ENCODE data around the gene KIF5C. TPM values are rescaled to one million over a fixed set of nuclear protein-coding genes. Genes with fewer than 3 reads are reported as not detected.
"Not testable (repeated sequence)": the region's sequence is repeated elsewhere in the genome, so short reads cannot be mapped to it uniquely, and the experiment has no call there.

Gene KIF5C
- 10 to 100 TPM; 13.3 to 14.2 TPM for total RNA-seq

DNA sequence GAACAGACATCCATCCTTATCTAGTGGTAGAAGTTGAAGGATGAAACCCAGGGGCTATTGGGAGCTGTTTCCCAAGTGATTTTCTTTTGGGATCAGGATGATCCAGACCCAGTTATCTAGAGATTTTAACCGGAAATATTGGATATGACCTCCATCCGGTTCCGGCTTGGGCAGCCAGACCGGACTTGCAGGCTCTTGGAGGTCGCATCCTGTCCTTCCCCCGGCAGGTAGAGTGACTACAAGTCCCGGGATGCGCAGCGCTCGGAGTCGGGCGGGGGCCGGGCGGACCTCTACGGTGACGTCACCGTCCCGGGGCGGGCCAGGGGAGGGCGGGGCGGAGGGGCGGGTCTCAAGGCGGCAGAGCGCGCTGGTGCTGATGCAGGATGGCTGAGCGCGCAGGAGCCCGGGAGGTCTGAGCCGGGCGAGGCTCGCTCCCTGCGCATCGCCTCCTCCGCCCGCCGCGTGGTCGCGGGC is at the start of gene KIF5C:
Gene KIF5C, plus strand, starts transcription at position 360 of the 474 bp plus-strand sequence. CDS start 391 bp downstream, outside the sequence.
- peak within 1 kb of the TSS; percentile 66 for H3K27ac Mint-ChIP-seq
- H3K4me3 Mint-ChIP-seq, result peak within 1 kb of the TSS; percentile 87
- POLR2A ChIA-PET, result no interaction called here
- DNase-seq (peak; percentile 88), ATAC-seq (ENCODE audit: low read depth) (peak; percentile 88)
- peaks cover 2% of the 10 kb centered on the region for H3K9me3 Mint-ChIP-seq
- H3K4me1 Mint-ChIP-seq, result peaks cover 11% of the 10 kb centered on the region
- peaks cover 3% of the 10 kb centered on the region for H3K36me3 Mint-ChIP-seq
- peaks cover 22% of the 10 kb centered on the region for H3K27me3 Mint-ChIP-seq

DNA sequence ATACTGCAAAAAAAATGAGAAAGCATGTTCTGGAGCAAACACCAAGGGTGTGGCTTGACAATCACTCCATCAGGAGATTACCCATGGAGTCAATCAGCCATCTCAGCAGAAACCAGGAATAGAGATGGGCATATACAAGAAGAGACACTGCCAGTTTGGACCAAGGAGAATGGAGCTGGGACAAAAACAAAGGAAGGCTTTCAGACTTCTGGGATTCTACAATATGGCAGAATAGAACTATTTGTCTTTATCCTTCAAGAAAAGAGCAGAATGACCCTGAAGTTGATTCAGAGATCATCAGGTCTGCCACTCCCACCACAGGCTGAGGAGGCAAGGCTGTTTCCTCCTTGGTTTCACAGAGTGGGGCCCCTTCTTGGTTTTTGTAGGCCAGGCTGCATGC is 48.2 kb upstream of the KIF5C start:
- Mint-ChIP-seq H3K27me3 (peaks cover 7% of the 10 kb centered on the region), H3K36me3 (no peaks in the 10 kb centered on the region), H3K4me3 (no peak overlapping the region), H3K27ac (no peak overlapping the region), H3K4me1 (peaks cover 1% of the 10 kb centered on the region), H3K9me3 (peaks cover 5% of the 10 kb centered on the region)
- ATAC-seq (ENCODE audit: low read depth) (no peak), DNase-seq (no peak)
- POLR2A ChIA-PET, result no interaction called here

DNA sequence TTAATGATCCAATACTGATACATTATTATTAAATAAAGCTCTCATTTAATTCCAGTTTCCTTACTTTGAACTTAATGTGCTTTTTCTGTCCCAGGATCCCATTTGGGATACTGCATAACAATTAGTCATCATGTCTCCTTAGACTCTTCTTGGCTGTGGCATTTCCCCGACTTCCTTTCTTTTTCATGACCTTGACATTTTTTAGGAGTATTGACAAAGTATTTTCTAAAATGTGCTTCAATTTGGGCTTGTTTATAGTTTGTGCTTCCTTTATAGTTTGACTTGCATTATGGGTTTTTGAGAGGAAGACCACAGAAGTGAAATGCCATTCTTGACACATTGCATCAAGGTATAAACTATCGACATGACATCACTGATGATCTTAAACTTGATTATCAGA is 46.1 kb upstream of the KIF5C start:
- DNase-seq (no peak), ATAC-seq (ENCODE audit: low read depth) (no peak)
- Mint-ChIP-seq H3K9me3 (peaks cover 5% of the 10 kb centered on the region), H3K4me1 (peaks cover 1% of the 10 kb centered on the region), H3K4me3 (no peak overlapping the region), H3K27me3 (peaks cover 8% of the 10 kb centered on the region), H3K27ac (no peak overlapping the region), H3K36me3 (no peaks in the 10 kb centered on the region)
- POLR2A ChIA-PET, result no interaction called here

DNA sequence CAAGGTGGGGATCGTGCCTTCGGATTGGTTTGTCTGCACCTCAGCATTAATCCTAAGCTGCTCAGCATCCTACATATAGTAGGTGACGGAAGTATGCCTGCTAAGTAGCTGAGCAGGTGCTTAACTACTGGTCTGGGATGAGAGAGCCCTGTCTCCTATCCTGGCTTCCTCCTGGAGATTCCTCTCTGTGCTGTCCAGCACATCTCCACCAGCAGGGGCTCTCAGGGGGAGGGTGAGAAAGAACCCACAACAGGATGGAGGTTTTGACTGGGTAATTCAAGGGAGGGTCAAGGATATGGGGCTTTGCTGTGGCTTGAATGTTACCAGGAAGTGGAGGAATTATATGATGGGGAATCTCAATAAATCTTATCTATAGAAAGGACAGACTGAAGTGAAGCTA is 45.4 kb upstream of the KIF5C start:
- Mint-ChIP-seq H3K4me3 (no peak overlapping the region), H3K27ac (no peak overlapping the region), H3K36me3 (no peaks in the 10 kb centered on the region), H3K27me3 (peaks cover 4% of the 10 kb centered on the region), H3K9me3 (peaks cover 5% of the 10 kb centered on the region), H3K4me1 (peaks cover 1% of the 10 kb centered on the region)
- ATAC-seq (ENCODE audit: low read depth) (no peak), DNase-seq (no peak)
- POLR2A ChIA-PET, result no interaction called here

DNA sequence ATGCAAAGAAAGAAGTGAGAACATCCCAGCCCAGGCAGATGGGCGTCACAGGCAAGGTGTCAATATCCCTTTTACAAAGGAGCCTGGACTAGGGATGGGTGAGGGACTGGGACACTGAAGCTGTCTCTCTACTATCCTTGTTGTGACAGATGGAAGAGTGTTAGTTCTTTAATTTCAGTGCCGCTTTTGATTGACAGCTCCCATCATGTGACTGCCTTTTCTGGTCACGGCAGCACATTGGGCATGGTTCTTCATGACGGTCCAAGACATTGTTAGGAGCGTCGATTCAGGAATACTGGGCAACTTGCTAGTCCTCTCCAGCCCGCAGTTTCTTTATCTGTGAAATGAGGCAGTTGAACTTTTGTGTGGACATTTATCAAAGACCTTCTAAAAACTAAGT is 42.4 kb upstream of the KIF5C start:
- H3K27me3 Mint-ChIP-seq, result peaks cover 8% of the 10 kb centered on the region
- no peak for DNase-seq
- H3K36me3 Mint-ChIP-seq, result no peaks in the 10 kb centered on the region
- peaks cover 6% of the 10 kb centered on the region for H3K9me3 Mint-ChIP-seq
- H3K4me3 Mint-ChIP-seq, result no peak overlapping the region
- ATAC-seq (ENCODE audit: low read depth), result no peak
- H3K27ac Mint-ChIP-seq, result no peak overlapping the region
- H3K4me1 Mint-ChIP-seq, result peaks cover 1% of the 10 kb centered on the region
- POLR2A ChIA-PET, result no interaction called here

DNA sequence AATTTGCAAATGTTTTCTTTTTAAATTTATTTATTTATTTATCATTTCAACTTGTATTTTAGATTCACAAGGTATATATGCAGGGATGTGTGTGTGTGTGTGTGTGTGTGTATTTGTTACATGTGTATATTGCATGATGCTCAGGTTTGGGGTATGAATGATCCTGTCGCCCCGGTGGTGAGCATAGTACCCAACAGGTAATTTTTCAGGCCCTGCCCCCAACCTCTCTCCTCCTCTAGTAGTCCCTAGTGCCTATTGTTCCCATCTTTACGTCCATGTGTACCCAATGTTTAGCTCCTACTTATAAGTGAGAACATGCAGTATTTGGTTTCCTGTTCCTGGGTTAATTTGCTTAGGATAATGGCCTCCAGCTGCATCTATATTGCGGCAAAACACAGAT is 33.0 kb upstream of the KIF5C start:
- POLR2A ChIA-PET, result no interaction called here
- no peaks in the 10 kb centered on the region for H3K4me1 Mint-ChIP-seq
- no peak overlapping the region for H3K27ac Mint-ChIP-seq
- no peak overlapping the region for H3K4me3 Mint-ChIP-seq
- DNase-seq, result no peak
- peaks cover 4% of the 10 kb centered on the region for H3K9me3 Mint-ChIP-seq
- ATAC-seq (ENCODE audit: low read depth), result no peak
- H3K36me3 Mint-ChIP-seq, result no peaks in the 10 kb centered on the region
- H3K27me3 Mint-ChIP-seq, result peaks cover 8% of the 10 kb centered on the region

DNA sequence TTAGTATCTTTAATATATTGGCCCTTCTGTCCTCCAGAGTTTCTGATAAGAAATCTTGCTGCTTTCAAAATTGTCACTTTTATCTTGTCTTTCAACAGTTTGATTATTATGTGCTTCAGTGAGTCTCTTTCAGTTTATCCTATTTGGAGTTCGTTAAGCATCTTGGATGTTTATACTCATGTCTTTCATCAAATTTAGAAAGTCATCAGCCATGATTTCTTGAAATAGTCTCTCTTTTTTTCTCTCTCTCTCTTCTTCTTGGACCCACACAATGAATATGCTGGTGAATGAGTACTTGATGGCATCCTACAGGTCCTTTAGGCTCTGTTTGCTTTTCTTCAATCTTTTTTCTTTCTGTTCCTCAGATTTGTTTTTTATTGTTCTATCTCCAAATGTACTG is 26.9 kb upstream of the KIF5C start:
- H3K27me3 Mint-ChIP-seq, result peaks cover 20% of the 10 kb centered on the region
- ATAC-seq (ENCODE audit: low read depth) (no peak), DNase-seq (no peak)
- H3K9me3 Mint-ChIP-seq, result peaks cover 10% of the 10 kb centered on the region
- POLR2A ChIA-PET, result no interaction called here
- no peaks in the 10 kb centered on the region for H3K4me1 Mint-ChIP-seq
- no peak overlapping the region for H3K27ac Mint-ChIP-seq
- no peak overlapping the region for H3K4me3 Mint-ChIP-seq
- peaks cover 3% of the 10 kb centered on the region for H3K36me3 Mint-ChIP-seq

DNA sequence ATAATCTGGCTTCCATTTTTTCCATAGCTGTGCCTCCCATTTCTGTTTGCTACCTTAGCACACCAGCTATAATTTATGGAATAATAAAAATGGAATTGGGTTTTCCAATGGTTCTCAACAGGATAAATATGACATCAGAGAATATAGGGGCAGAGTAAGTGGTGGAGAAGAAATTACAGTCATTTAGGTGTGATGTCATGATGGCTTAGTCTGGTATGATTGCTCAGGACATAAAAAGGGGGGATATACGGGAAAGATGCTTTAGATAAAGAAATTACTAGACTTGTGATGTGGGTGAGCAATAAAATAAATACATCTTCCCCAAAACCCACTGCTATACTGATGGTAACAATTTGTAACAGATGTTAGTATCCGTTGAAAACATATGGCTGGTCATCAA is 21.6 kb upstream of the KIF5C start:
- Mint-ChIP-seq H3K9me3 (peaks cover 1% of the 10 kb centered on the region), H3K4me3 (no peak overlapping the region), H3K36me3 (peaks cover under 1% of the 10 kb centered on the region), H3K27ac (no peak overlapping the region), H3K4me1 (no peaks in the 10 kb centered on the region), H3K27me3 (peaks cover 12% of the 10 kb centered on the region)
- DNase-seq (no peak), ATAC-seq (ENCODE audit: low read depth) (no peak)
- POLR2A ChIA-PET, result no interaction called here

DNA sequence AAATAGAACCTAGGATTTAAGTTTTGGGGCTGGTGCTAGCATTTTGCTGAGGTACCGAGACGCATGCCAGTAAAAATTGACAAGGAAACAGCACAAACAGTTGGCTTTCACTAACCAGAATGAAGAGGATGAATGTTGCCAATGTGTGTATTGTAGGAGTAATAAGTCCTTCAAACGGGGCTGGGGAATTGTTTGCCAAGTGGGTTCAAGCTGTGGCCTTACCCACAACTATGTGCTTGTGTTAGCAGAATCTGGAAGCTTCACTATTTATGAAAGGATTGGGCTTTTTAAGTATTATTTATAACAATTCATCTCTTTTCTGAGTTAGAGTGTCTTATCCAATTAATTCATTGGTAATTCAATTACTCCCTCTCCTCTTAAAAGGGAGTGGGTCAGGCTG is 15.0 kb upstream of the KIF5C start:
- Mint-ChIP-seq H3K4me3 (no peak overlapping the region), H3K9me3 (no peaks in the 10 kb centered on the region), H3K27me3 (peaks cover 8% of the 10 kb centered on the region), H3K36me3 (no peaks in the 10 kb centered on the region), H3K4me1 (no peaks in the 10 kb centered on the region), H3K27ac (no peak overlapping the region)
- ATAC-seq (ENCODE audit: low read depth) (no peak), DNase-seq (no peak)
- POLR2A ChIA-PET, result no interaction called here

DNA sequence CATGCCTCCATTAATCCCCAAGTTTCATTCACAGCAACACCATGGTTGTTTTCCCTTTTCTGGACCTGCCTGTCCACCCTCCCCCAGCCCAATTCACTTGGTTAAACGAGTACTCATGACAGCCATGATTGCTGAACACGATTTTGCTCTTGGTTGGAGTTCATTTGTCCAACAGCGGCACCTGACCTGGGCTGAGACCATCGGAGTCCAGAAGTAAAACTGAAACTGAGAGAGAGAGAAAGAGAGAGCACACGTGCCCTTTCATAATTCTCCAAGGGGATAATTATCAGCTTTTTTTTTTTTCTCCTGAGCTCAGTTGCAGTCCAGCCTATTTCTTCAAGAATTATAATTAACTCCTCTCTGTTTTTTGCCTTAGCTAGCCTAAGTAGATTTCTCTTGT is 13.7 kb upstream of the KIF5C start:
- POLR2A ChIA-PET, result no interaction called here
- H3K4me1 Mint-ChIP-seq, result no peaks in the 10 kb centered on the region
- no peak for DNase-seq
- no peak overlapping the region for H3K27ac Mint-ChIP-seq
- H3K36me3 Mint-ChIP-seq, result no peaks in the 10 kb centered on the region
- H3K27me3 Mint-ChIP-seq, result peaks cover 14% of the 10 kb centered on the region
- no peaks in the 10 kb centered on the region for H3K9me3 Mint-ChIP-seq
- H3K4me3 Mint-ChIP-seq, result no peak overlapping the region
- no peak for ATAC-seq (ENCODE audit: low read depth)

DNA sequence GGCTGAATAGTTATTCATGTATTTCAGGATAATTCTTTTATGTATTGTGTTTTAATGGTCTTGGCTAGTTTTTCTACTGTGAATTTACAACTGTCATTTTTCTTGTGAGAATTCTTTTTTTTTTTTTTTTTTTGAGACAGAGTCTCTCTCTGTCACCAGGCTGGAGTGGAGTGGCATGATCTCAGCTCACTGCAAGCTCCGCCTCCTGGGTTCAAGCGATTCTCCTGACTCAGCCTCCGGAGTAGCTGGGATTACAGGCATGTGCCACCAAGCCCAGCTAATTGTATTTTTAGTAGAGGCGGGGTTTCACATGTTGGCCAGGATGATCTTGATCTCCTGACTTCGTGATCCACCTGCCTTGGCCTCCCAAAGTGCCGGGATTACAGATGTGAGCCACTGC is 12.5 kb upstream of the KIF5C start:
- POLR2A ChIA-PET; H3K27ac Mint-ChIP-seq; H3K4me1 Mint-ChIP-seq; H3K4me3 Mint-ChIP-seq; DNase-seq; H3K9me3 Mint-ChIP-seq; H3K36me3 Mint-ChIP-seq; ATAC-seq (ENCODE audit: low read depth): not testable (repeated sequence)
- peaks cover 23% of the 10 kb centered on the region for H3K27me3 Mint-ChIP-seq

DNA sequence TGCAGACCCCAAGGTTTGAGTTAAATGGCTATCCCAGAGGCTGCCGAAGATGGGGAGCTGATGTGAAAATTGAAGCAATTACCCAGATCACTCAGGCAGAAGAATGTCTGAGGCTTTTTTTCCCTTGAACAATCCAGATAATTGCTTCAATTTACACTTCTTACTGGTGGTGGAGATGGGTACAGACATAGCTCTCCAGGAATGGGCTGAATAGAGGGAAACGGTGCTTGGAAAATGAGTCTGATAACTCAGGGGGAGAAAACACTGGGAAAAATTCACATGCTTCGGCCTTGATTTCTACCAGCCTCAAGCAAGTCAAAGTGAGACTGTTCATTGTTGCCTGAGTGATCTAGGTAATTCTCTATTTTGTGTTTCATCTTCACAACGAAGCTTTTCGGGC is 9.5 kb upstream of the KIF5C start:
- no peak for DNase-seq
- Mint-ChIP-seq H3K9me3 (peaks cover 1% of the 10 kb centered on the region), H3K27me3 (peaks cover 41% of the 10 kb centered on the region), H3K36me3 (no peaks in the 10 kb centered on the region), H3K4me3 (no peak overlapping the region), H3K4me1 (peaks cover 4% of the 10 kb centered on the region), H3K27ac (no peak overlapping the region)
- POLR2A ChIA-PET, result no interaction called here
- ATAC-seq (ENCODE audit: low read depth), result no peak

DNA sequence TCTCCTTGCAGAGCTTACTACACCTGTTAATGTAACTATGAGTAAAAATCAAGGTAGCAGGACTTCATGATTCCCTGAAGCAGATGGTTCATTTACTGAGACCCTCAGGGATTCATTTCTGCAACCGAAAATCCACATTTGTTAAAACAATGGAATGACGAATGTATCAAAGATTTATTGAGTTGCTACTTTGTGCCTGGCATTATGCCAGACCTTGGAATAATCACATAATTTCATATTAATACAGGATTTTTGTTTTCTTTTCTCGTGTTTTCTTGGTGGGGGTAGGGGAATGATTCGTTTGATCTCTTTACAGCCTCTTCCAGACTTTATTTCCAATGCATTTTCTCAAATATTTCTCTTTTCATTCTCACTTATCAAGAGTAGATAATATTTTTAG is 8.9 kb upstream of the KIF5C start:
- Mint-ChIP-seq H3K27me3 (peaks cover 45% of the 10 kb centered on the region), H3K4me1 (peaks cover 4% of the 10 kb centered on the region), H3K4me3 (no peak overlapping the region), H3K9me3 (peaks cover 1% of the 10 kb centered on the region), H3K36me3 (no peaks in the 10 kb centered on the region), H3K27ac (no peak overlapping the region)
- ATAC-seq (ENCODE audit: low read depth) (no peak), DNase-seq (no peak)
- POLR2A ChIA-PET, result no interaction called here

DNA sequence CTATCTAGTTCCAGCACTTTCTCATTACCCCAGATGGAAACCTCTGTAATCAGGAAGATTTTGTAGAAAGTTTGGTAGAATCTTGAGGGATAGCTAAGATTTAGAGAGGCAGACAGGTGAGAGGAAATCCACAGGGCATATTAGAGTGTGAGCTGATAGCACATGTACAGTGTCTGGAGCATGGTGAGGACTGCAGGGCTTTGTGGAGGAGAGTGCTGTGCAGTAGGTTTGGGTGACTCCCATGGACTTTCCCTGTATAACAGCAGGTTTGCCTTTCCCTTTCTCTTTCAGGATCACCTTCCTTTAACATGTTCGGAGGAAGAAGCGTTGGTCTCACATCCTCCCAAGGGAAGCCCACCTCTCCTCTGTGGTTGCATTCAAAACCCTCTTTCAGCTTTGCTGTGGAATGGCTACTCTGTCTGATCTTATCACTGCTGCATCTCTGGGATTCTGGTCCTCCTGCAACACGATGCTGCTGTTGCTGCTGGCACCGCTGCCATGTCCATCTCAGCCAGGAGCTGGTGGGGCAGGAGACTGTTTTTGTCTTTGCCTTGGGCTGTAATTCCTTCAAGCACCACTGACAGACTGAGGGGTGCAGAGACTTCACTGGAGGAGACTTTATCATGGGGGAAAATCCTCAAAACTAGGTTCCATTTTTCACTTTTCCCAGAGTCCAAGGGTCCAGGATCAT is 7.8 kb upstream of the KIF5C start:
- H3K4me1 Mint-ChIP-seq, result peaks cover 4% of the 10 kb centered on the region
- H3K27me3 Mint-ChIP-seq, result peaks cover 47% of the 10 kb centered on the region
- H3K36me3 Mint-ChIP-seq, result no peaks in the 10 kb centered on the region
- POLR2A ChIA-PET, result no interaction called here
- H3K9me3 Mint-ChIP-seq, result peaks cover 1% of the 10 kb centered on the region
- no peak overlapping the region for H3K4me3 Mint-ChIP-seq
- H3K27ac Mint-ChIP-seq, result no peak overlapping the region
- DNase-seq (no peak), ATAC-seq (ENCODE audit: low read depth) (no peak)

Measured in activated naive CD8-positive, alpha-beta T cell treated with anti-CD3 and anti-CD28 coated beads, Interleukin-2, amount 10 ng/mL, durations not matched to agents 7 days and 5 days (primary cell).